ENCODE measurements around the gene MROH7.

Gene MROH7

GRCh38 chr1:54664364-54664763, 22.8 kb downstream of the MROH7 start:
- Histone ChIP-seq H3K9ac (ENCODE audit: low read depth, low read length) (no peak overlapping the region), H3K4me1 (ENCODE audit: insufficient read depth, low read length) (no peaks in the 10 kb centered on the region), H3K27me3 (ENCODE audit: insufficient read depth, low read length) (no peaks in the 10 kb centered on the region), H3K9me3 (ENCODE audit: insufficient read depth, low read depth, low read length) (no peaks in the 10 kb centered on the region), H3K4me3 (ENCODE audit: low read length) (no peak overlapping the region), H3K27ac (ENCODE audit: low read length) (no peak overlapping the region), H3K36me3 (ENCODE audit: insufficient read depth, low read depth, low read length) (no peaks in the 10 kb centered on the region)

GRCh38 chr1:54665852-54666251, 24.3 kb downstream of the MROH7 start:
- Histone ChIP-seq H3K36me3 (ENCODE audit: insufficient read depth, low read depth, low read length) (no peaks in the 10 kb centered on the region), H3K9ac (ENCODE audit: low read depth, low read length) (no peak overlapping the region), H3K27ac (ENCODE audit: low read length) (no peak overlapping the region), H3K9me3 (ENCODE audit: insufficient read depth, low read depth, low read length) (no peaks in the 10 kb centered on the region), H3K4me1 (ENCODE audit: insufficient read depth, low read length) (no peaks in the 10 kb centered on the region), H3K4me3 (ENCODE audit: low read length) (no peak overlapping the region), H3K27me3 (ENCODE audit: insufficient read depth, low read length) (no peaks in the 10 kb centered on the region)

- Histone ChIP-seq H3K4me3 (ENCODE audit: low read length) (no peak overlapping the region), H3K4me1 (ENCODE audit: insufficient read depth, low read length) (no peaks in the 10 kb centered on the region), H3K9ac (ENCODE audit: low read depth, low read length) (no peak overlapping the region), H3K36me3 (ENCODE audit: insufficient read depth, low read depth, low read length) (no peaks in the 10 kb centered on the region), H3K27ac (ENCODE audit: low read length) (no peak overlapping the region), H3K27me3 (ENCODE audit: insufficient read depth, low read length) (no peaks in the 10 kb centered on the region), H3K9me3 (ENCODE audit: insufficient read depth, low read depth, low read length) (no peaks in the 10 kb centered on the region)
Observed at GRCh38 chr1:54666333-54666732, 24.7 kb downstream of the MROH7 start.

GRCh38 chr1:54667797-54668196, 26.2 kb downstream of the MROH7 start:
- Histone ChIP-seq H3K9ac (ENCODE audit: low read depth, low read length) (no peak overlapping the region), H3K4me3 (ENCODE audit: low read length) (no peak overlapping the region), H3K9me3 (ENCODE audit: insufficient read depth, low read depth, low read length) (no peaks in the 10 kb centered on the region), H3K36me3 (ENCODE audit: insufficient read depth, low read depth, low read length) (no peaks in the 10 kb centered on the region), H3K27me3 (ENCODE audit: insufficient read depth, low read length) (no peaks in the 10 kb centered on the region), H3K4me1 (ENCODE audit: insufficient read depth, low read length) (no peaks in the 10 kb centered on the region), H3K27ac (ENCODE audit: low read length) (no peak overlapping the region)

- H3K36me3 ChIP-seq (ENCODE audit: insufficient read depth, low read depth, low read length) = no peaks in the 10 kb centered on the region
- no peaks in the 10 kb centered on the region for H3K27me3 ChIP-seq (ENCODE audit: insufficient read depth, low read length)
- H3K27ac ChIP-seq (ENCODE audit: low read length) = no peak overlapping the region
- H3K4me1 ChIP-seq (ENCODE audit: insufficient read depth, low read length) = no peaks in the 10 kb centered on the region
- H3K9ac ChIP-seq (ENCODE audit: low read depth, low read length) = no peak overlapping the region
- no peaks in the 10 kb centered on the region for H3K9me3 ChIP-seq (ENCODE audit: insufficient read depth, low read depth, low read length)
- H3K4me3 ChIP-seq (ENCODE audit: low read length) = no peak overlapping the region
Observed at GRCh38 chr1:54668567-54668966, 27.0 kb downstream of the MROH7 start.

- Histone ChIP-seq H3K9me3 (ENCODE audit: insufficient read depth, low read depth, low read length) (no peaks in the 10 kb centered on the region), H3K27ac (ENCODE audit: low read length) (no peak overlapping the region), H3K4me1 (ENCODE audit: insufficient read depth, low read length) (no peaks in the 10 kb centered on the region), H3K4me3 (ENCODE audit: low read length) (no peak overlapping the region), H3K36me3 (ENCODE audit: insufficient read depth, low read depth, low read length) (no peaks in the 10 kb centered on the region), H3K27me3 (ENCODE audit: insufficient read depth, low read length) (no peaks in the 10 kb centered on the region), H3K9ac (ENCODE audit: low read depth, low read length) (no peak overlapping the region)
Observed at GRCh38 chr1:54671985-54672608, 30.5 kb downstream of the MROH7 start.

GRCh38 chr1:54678776-54679643, 37.4 kb downstream of the MROH7 start:
- Histone ChIP-seq H3K27me3 (ENCODE audit: insufficient read depth, low read length) (no peaks in the 10 kb centered on the region), H3K36me3 (ENCODE audit: insufficient read depth, low read depth, low read length) (no peaks in the 10 kb centered on the region), H3K27ac (ENCODE audit: low read length) (no peak overlapping the region), H3K9me3 (ENCODE audit: insufficient read depth, low read depth, low read length) (no peaks in the 10 kb centered on the region), H3K4me3 (ENCODE audit: low read length) (no peak overlapping the region), H3K4me1 (ENCODE audit: insufficient read depth, low read length) (no peaks in the 10 kb centered on the region; the same call in 1 of the 2 replicates), H3K9ac (ENCODE audit: low read depth, low read length) (no peak overlapping the region)

GRCh38 chr1:54679706-54680105, 38.1 kb downstream of the MROH7 start:
- H3K4me3 ChIP-seq (ENCODE audit: low read length) = no peak overlapping the region
- no peak overlapping the region for H3K9ac ChIP-seq (ENCODE audit: low read depth, low read length)
- no peaks in the 10 kb centered on the region for H3K9me3 ChIP-seq (ENCODE audit: insufficient read depth, low read depth, low read length)
- H3K27me3 ChIP-seq (ENCODE audit: insufficient read depth, low read length) = no peaks in the 10 kb centered on the region
- no peaks in the 10 kb centered on the region for H3K36me3 ChIP-seq (ENCODE audit: insufficient read depth, low read depth, low read length)
- H3K27ac ChIP-seq (ENCODE audit: low read length) = no peak overlapping the region
- H3K4me1 ChIP-seq (ENCODE audit: insufficient read depth, low read length) = no peaks in the 10 kb centered on the region; the same call in 1 of the 2 replicates

GRCh38 chr1:54680387-54680786, 38.8 kb downstream of the MROH7 start:
- no peak overlapping the region for H3K9ac ChIP-seq (ENCODE audit: low read depth, low read length)
- no peaks in the 10 kb centered on the region for H3K27me3 ChIP-seq (ENCODE audit: insufficient read depth, low read length)
- no peak overlapping the region for H3K27ac ChIP-seq (ENCODE audit: low read length)
- H3K36me3 ChIP-seq (ENCODE audit: insufficient read depth, low read depth, low read length) = no peaks in the 10 kb centered on the region
- no peaks in the 10 kb centered on the region for H3K9me3 ChIP-seq (ENCODE audit: insufficient read depth, low read depth, low read length)
- no peak overlapping the region for H3K4me3 ChIP-seq (ENCODE audit: low read length)
- no peaks in the 10 kb centered on the region; the same call in 1 of the 2 replicates for H3K4me1 ChIP-seq (ENCODE audit: insufficient read depth, low read length)

- Histone ChIP-seq H3K27me3 (ENCODE audit: insufficient read depth, low read length) (no peaks in the 10 kb centered on the region), H3K9ac (ENCODE audit: low read depth, low read length) (peak overlapping the region; percentile 2; the same call in 1 of the 2 replicates), H3K4me1 (ENCODE audit: insufficient read depth, low read length) (no peaks in the 10 kb centered on the region; the same call in 1 of the 2 replicates), H3K9me3 (ENCODE audit: insufficient read depth, low read depth, low read length) (no peaks in the 10 kb centered on the region), H3K36me3 (ENCODE audit: insufficient read depth, low read depth, low read length) (no peaks in the 10 kb centered on the region), H3K27ac (ENCODE audit: low read length) (no peak overlapping the region), H3K4me3 (ENCODE audit: low read length) (no peak overlapping the region)
Observed at GRCh38 chr1:54681358-54681757, 39.8 kb downstream of the MROH7 start.

GRCh38 chr1:54683453-54683852, 41.9 kb downstream of the MROH7 start:
- H3K27ac ChIP-seq (ENCODE audit: low read length) = no peak overlapping the region
- H3K4me1 ChIP-seq (ENCODE audit: insufficient read depth, low read length) = no peaks in the 10 kb centered on the region; the same call in 1 of the 2 replicates
- H3K9ac ChIP-seq (ENCODE audit: low read depth, low read length) = no peak overlapping the region
- H3K27me3 ChIP-seq (ENCODE audit: insufficient read depth, low read length) = no peaks in the 10 kb centered on the region
- no peak overlapping the region for H3K4me3 ChIP-seq (ENCODE audit: low read length)
- H3K36me3 ChIP-seq (ENCODE audit: insufficient read depth, low read depth, low read length) = no peaks in the 10 kb centered on the region
- H3K9me3 ChIP-seq (ENCODE audit: insufficient read depth, low read depth, low read length) = no peaks in the 10 kb centered on the region

- no peaks in the 10 kb centered on the region for H3K9me3 ChIP-seq (ENCODE audit: insufficient read depth, low read depth, low read length)
- H3K27me3 ChIP-seq (ENCODE audit: insufficient read depth, low read length) = no peaks in the 10 kb centered on the region
- H3K27ac ChIP-seq (ENCODE audit: low read length) = no peak overlapping the region
- H3K4me1 ChIP-seq (ENCODE audit: insufficient read depth, low read length) = no peaks in the 10 kb centered on the region; the same call in 1 of the 2 replicates
- no peak overlapping the region for H3K9ac ChIP-seq (ENCODE audit: low read depth, low read length)
- no peak overlapping the region for H3K4me3 ChIP-seq (ENCODE audit: low read length)
- H3K36me3 ChIP-seq (ENCODE audit: insufficient read depth, low read depth, low read length) = no peaks in the 10 kb centered on the region
Observed at GRCh38 chr1:54685335-54685905, 43.8 kb downstream of the MROH7 start.

Data from iPS-20b (cell line).